ENCODE data around the gene SNX18.

- no peak for TF ChIP-seq CTCF (conservative IDR thresholded peaks at IDR 0.05; ENCODE audit: low read depth in 2 of 2)
- TF ChIP-seq REST (IDR thresholded peaks at IDR 0.05; ENCODE audit: unreplicated experiment): no peak
- TF ChIP-seq EZH2 (IDR thresholded peaks at IDR 0.05; ENCODE audit: low read depth, unreplicated experiment): no peak
- no peak for TF ChIP-seq CREB1 (CRISPR knock-in tag; IDR thresholded peaks at IDR 0.05; ENCODE audit: low read depth)
- no peak for TF ChIP-seq JUNB (IDR thresholded peaks at IDR 0.05; ENCODE audit: unreplicated experiment)
- TF ChIP-seq POLR2AphosphoS5 (IDR thresholded peaks at IDR 0.05; ENCODE audit: low read depth): no peak
- TF ChIP-seq ETS1 (IDR thresholded peaks at IDR 0.05): no peak
These were observed 28.2 kb downstream of the SNX18 start for GRCh38 chr5:54545796-54546195.

Data from GM23338 (cell line).